PFSK-1 (cell line): ENCODE results near the gene INPP5A.

Experiments used
- FOXP2 ChIP-seq: optimal IDR thresholded peaks from 2 replicates; pipeline ENCODE3; 2011; ENCODE audit warnings: borderline replicate concordance, control low read depth, inconsistent platforms; ENCODE audit not compliant: insufficient read depth; ENCODE audit errors: extremely low read length, extremely low read depth
- POLR2AphosphoS5 ChIP-seq: IDR thresholded peaks from 2 replicates; pipeline ENCODE4 v1.6.1; 2012; ENCODE audit warnings: low read depth, mild to moderate bottlenecking, control low read depth, low read length, moderate library complexity
- REST ChIP-seq, 2 experiments: IDR thresholded peaks; 2 replicates each; pipeline versions ENCODE4 v1.6.1 to v1.8.0; 2011 to 2012; ENCODE audit warnings: low read depth in 2 of 2, low read length in 2 of 2, control low read depth in 1 of 2, inconsistent platforms in 1 of 2, mild to moderate bottlenecking in 1 of 2, moderate library complexity in 1 of 2; ENCODE audit not compliant: insufficient read depth in 1 of 2
- SIN3A ChIP-seq: IDR thresholded peaks from 2 replicates; pipeline ENCODE4 v1.6.1; 2012; ENCODE audit warnings: mild to moderate bottlenecking, low read length, moderate library complexity, borderline replicate concordance; ENCODE audit not compliant: insufficient read depth
- TAF1 ChIP-seq: IDR thresholded peaks from 2 replicates; pipeline ENCODE4 v1.6.1; 2012; ENCODE audit warnings: low read length, control low read depth, borderline replicate concordance; ENCODE audit not compliant: insufficient read depth

The INPP5A gene

GRCh38 chr10:132793871-132794849 is 256.6 kb downstream of the INPP5A start:
- no peak for TF ChIP-seq FOXP2
- no peak for TF ChIP-seq TAF1
- no peak for TF ChIP-seq SIN3A
- TF ChIP-seq POLR2AphosphoS5, result no peak
- TF ChIP-seq REST (IDR thresholded peaks at IDR 0.05; ENCODE audit: insufficient read depth in 1 of 2, low read depth in 2 of 2, low read length in 2 of 2), result no peak

GRCh38 chr10:132796846-132797245 is 259.3 kb downstream of the INPP5A start:
- TF ChIP-seq TAF1 (no peak), SIN3A (no peak), POLR2AphosphoS5 (no peak), REST (IDR thresholded peaks at IDR 0.05; ENCODE audit: insufficient read depth in 1 of 2, low read depth in 2 of 2, low read length in 2 of 2) (no peak), FOXP2 (no peak)

- no peak for TF ChIP-seq FOXP2
- TF ChIP-seq POLR2AphosphoS5, result no peak
- TF ChIP-seq TAF1, result no peak
- no peak for TF ChIP-seq SIN3A
Observed at GRCh38 chr10:132798403-132798802, 260.8 kb downstream of the INPP5A start.

DNA sequence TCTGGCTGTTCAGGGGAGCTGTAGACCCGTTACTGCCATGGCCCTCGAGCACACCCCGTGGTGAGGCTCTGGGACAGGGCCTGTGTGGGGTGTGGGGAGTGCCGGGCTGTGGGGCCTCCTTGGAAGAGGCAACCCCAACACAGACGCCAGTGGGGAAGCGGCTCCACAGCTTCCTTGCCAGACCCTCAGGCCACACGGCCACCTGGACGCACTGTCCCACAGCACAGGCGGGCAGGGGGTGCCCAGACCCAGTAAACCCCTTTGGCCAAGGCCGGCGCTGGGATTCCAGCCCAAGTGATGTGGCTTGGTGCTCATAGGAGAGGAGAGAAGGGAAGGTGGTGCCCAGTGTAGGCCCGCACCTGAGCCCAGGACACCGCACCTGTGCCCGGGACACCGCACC is 261.3 kb downstream of the INPP5A start:
- TF ChIP-seq TAF1 (no peak), POLR2AphosphoS5 (no peak), SIN3A (no peak), FOXP2 (no peak), REST (IDR thresholded peaks at IDR 0.05; ENCODE audit: insufficient read depth in 1 of 2, low read depth in 2 of 2, low read length in 2 of 2) (no peak)

GRCh38 chr10:132799865-132800264 is 262.3 kb downstream of the INPP5A start:
- TF ChIP-seq FOXP2 (no peak), POLR2AphosphoS5 (no peak), TAF1 (no peak), REST (IDR thresholded peaks at IDR 0.05; ENCODE audit: insufficient read depth in 1 of 2, low read depth in 2 of 2, low read length in 2 of 2) (no peak), SIN3A (no peak)
